ENCODE data around the gene OR2A14. TPM values are rescaled to one million over a fixed set of nuclear protein-coding genes. Genes with fewer than 3 reads are reported as not detected.
"Not testable (repeated sequence)": the region's sequence is repeated elsewhere in the genome, so short reads cannot be mapped to it uniquely, and the experiment has no call there.

OR2A14 gene
- total RNA-seq, 1 donor from 2014 or later: not detected

DNA sequence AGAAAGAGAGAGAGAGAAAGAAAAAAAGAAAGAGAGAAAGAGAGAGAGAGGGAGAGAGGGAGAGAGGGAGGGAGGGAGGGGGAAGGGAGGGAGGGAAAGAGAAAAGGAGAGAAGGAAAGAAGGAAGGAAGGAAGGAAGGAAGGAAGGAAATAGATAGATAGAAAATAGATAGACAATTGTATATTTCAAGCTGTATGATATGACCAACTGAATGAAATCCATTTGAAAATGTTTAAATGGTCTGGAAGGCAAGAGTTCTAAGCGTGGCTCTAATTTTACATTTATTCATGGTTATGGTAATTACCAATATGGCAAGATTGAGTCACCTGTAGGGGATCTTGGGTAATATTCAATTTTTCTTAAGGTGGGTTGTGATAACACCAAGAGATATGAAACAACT is 35.9 kb downstream of the OR2A14 start:
- DNase-seq: no peak

GRCh38 chr7:144164784-144165183 is 41.8 kb downstream of the OR2A14 start:
- no peak for DNase-seq

- not testable (repeated sequence) for DNase-seq
Measured at GRCh38 chr7:144171594-144172350, 48.8 kb downstream of the OR2A14 start.

DNA sequence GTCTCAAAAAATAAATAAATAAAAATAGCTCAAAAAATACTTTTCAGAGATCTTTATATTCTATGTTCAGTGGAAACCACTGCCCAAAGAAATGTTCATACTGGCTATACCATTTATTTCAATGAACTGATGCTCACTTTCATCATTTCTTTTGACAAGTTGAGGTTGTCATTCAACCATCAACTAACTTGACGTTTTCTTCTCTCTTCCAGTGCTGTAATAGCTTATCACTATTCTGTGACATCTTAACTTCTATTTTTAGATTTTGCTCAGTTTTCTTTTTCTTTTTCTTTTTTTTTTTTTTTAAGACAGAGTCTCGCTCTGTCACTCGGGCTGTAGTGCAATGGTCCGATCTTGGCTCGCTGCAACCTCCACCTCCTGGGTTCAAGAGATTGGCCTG is 51.6 kb downstream of the OR2A14 start:
- DNase-seq: no peak

- peak; percentile 16 for DNase-seq
Measured at GRCh38 chr7:144178380-144179164, 55.6 kb downstream of the OR2A14 start.

GRCh38 chr7:144179165-144179479 is 56.1 kb downstream of the OR2A14 start:
- DNase-seq: not testable (repeated sequence)

Small RNA genes within 50 kb of the gene (small RNA-seq; reads per million reads assigned to genes)
- not detected for gene OR2A41P (ENCODE audit: low replicate concordance)

Other genes with a start within 250 kb of the OR2A14 start
- gene TCAF1, start 221.0 kb upstream of the OR2A14 start, total RNA-seq: 296 TPM
- not detected for gene OR2F2, start 187.9 kb upstream of the OR2A14 start, total RNA-seq
- not detected for gene OR2F1, start 168.3 kb upstream of the OR2A14 start, total RNA-seq
- gene OR6B1, start 122.9 kb upstream of the OR2A14 start, total RNA-seq: not detected
- not detected for gene OR2A5, start 74.2 kb upstream of the OR2A14 start, total RNA-seq
- not detected for gene OR2A25, start 53.4 kb upstream of the OR2A14 start, total RNA-seq
- not detected for gene OR2A12, start 36.9 kb upstream of the OR2A14 start, total RNA-seq
- not detected for gene OR2A2, start 13.6 kb upstream of the OR2A14 start, total RNA-seq
- gene CTAGE4, start 60.3 kb downstream of the OR2A14 start, total RNA-seq: 4.7 TPM
- 4.2 TPM for gene ARHGEF35, start 72.7 kb downstream of the OR2A14 start, total RNA-seq
- not detected for gene OR2A42, start 116.4 kb downstream of the OR2A14 start, total RNA-seq
- gene OR2A7, start 141.6 kb downstream of the OR2A14 start, total RNA-seq: 8.6 TPM
- gene CTAGE8, start 146.1 kb downstream of the OR2A14 start, total RNA-seq: 0.51 TPM
- gene OR2A1, start 189.2 kb downstream of the OR2A14 start, total RNA-seq: 0.10 TPM
- 7.4 TPM for gene ARHGEF5, start 232.2 kb downstream of the OR2A14 start, total RNA-seq

Data from tongue (tissue), 3 donors.